LNCAP (cell line): Measurements from ENCODE around the gene CAMK4.

Experiments
- CTCF ChIP-seq: fragments of 450-650 bp; IDR thresholded peaks from 2 replicates; pipeline ENCODE4 v1.5.1; 2017; ENCODE audit warnings: mild to moderate bottlenecking

Gene CAMK4

GRCh38 chr5:111248571-111248970 is 24.4 kb downstream of the CAMK4 start:
- no peak for TF ChIP-seq CTCF

- TF ChIP-seq CTCF, result no peak
Observed at GRCh38 chr5:111251921-111252320, 27.7 kb downstream of the CAMK4 start.

GRCh38 chr5:111252799-111253545 is 28.8 kb downstream of the CAMK4 start:
- no peak for TF ChIP-seq CTCF

GRCh38 chr5:111254613-111255012 is 30.4 kb downstream of the CAMK4 start:
- no peak for TF ChIP-seq CTCF

GRCh38 chr5:111255169-111255568 is 31.0 kb downstream of the CAMK4 start:
- no peak for TF ChIP-seq CTCF

- no peak for TF ChIP-seq CTCF
Observed at GRCh38 chr5:111256128-111256527, 31.9 kb downstream of the CAMK4 start.

GRCh38 chr5:111259636-111260035 is 35.5 kb downstream of the CAMK4 start:
- TF ChIP-seq CTCF, result no peak

GRCh38 chr5:111261610-111262009 is 37.4 kb downstream of the CAMK4 start:
- no peak for TF ChIP-seq CTCF
